ENCODE data around the gene RNF186.
"Not testable (repeated sequence)": the region's sequence is repeated elsewhere in the genome, so short reads cannot be mapped to it uniquely, and the experiment has no call there.

Gene RNF186

GRCh38 chr1:19824036-19824435, 9.0 kb upstream of the RNF186 start:
- DNase-seq = no peak

- DNase-seq = no peak
These were observed 4.6 kb upstream of the RNF186 start for GRCh38 chr1:19819701-19820100.

- no peak for DNase-seq
These were observed 3.2 kb upstream of the RNF186 start for GRCh38 chr1:19818324-19818723.

DNA sequence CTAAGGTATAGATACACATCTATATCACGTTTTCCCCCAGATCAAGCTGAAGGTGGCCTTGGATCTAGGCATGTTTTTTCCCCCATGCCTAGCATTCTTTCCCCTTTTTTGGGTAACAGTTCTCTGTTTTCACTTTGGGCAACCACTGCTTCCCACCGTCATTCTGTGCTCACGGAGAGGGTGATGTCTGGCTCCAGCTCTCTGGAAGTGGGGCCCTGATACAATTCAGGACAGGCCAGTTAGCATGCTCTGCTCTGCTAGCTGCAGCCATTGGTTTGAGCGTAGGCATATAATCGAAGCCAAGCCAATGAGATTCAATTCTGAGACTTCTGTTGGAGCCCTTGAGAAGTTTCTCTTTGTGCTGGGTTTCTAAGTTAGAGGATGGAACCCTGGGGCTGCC, 2.1 kb upstream of the RNF186 start:
- no peak for DNase-seq

GRCh38 chr1:19816737-19817086, 1.6 kb upstream of the RNF186 start:
- not testable (repeated sequence) for DNase-seq

DNA sequence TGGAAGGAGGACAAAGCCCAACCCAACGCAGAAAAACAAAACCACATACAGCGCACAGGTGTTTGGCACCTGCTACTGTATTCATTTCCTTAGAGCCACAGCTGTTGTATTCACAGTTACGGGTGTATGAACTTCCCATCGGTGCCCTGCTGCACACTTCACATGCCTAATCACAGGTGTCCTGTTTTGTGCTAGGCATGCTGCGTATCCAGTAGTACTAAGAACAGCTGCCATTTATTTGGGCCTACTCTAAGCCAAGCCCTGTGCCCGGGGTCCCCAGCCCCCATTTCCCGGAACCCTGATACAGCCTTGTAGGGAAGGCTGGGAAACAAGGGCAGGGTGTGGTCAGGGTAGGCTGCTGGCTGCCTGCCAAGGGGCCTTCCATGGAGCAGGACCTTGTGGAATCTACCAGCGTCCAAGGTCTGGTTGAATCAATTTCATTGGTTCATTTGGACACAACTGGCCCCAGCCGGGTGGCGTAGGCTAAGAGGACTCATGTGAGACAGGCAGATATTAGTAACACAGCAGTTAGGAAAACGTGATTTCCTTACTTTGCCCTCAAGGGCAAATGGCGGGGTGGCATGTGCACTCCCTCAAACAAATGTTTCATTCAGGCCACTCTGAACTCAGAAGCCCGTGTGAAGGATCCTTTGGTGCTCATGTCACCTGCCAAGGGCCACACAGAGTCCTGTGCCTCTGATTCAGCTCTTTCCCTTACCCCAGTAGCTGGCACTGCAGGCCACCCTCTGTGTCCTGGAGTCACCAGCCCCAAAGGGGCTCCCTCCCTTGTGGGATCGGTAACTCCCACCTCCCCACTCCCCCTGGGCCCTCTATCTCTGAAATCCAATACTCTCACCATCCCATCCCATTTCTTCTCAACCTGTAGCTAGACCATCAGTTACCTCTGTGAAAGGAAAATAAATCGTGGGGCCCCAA, 986 bp upstream of the RNF186 start:
- DNase-seq = no peak

DNA sequence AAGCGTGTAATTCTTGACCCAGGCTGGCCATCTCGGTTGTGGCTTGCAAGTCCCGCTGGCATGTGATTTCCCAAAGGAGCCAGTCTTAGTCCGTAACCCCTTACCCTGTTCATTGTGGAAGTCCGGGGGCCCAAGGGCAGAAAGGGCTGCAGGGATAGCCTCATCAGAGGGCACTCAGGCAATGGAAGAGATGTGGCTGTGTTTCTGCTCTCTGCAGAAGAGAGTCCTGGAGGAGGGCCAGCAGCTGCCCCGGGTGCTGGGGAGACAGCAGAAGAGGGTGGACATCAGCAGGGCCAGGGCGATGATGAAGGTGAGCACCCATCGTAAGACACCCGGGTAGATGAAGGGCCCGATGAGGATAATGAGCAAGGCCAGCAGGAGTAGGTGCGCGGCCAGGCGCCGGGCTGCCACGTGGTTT, 830 bp downstream of the RNF186 start:
- no peak for DNase-seq

- no peak for DNase-seq
These were observed 1.5 kb downstream of the RNF186 start for GRCh38 chr1:19813643-19813960.

GRCh38 chr1:19812875-19813642, 2.0 kb downstream of the RNF186 start:
- DNase-seq = no peak

- DNase-seq = peak; percentile 28
These were observed 3.8 kb downstream of the RNF186 start for GRCh38 chr1:19811206-19811851.

- no peak for DNase-seq
These were observed 5.9 kb downstream of the RNF186 start for GRCh38 chr1:19809044-19809750.

DNA sequence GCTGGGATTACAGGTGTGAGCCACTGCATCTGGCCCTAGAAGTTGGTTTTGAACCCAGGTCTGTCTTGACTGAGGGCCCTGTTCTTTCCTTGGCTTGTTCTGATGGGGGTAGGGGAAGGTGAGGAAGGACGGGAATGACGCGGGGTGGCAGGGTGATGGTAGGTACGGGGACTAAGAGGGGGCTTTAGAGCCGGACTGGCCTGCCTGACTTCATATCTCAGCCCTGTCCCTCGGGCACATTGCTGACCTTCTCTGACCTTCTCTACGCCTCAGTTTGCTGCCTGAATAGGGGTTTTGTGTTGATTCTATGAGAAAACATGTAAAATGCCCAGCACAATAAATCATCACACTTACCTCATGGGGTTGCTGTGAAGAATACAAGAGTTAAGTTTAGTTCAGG, 6.7 kb downstream of the RNF186 start:
- no peak for DNase-seq

DNA sequence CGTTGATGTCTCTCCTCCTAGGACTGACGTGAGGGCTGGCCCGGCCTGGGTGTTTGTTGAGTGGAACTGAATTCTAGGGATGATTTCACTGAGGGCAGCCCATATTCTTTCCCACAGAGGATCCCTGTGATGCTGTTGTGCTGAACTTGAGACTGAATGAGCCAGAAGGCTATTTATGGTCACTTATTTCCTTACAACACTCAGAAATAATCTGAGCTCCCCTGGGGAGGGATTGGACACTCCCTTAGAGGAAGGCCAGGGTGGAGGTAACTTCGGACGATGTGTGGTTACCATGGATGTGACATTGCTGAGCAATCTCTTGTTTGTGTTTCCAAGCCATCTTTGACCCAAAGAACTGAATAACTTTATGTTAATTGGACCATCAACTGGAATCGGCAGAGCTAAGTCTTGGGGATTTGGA, 10.2 kb downstream of the RNF186 start:
- DNase-seq = no peak

- DNase-seq = no peak
These were observed 12.8 kb downstream of the RNF186 start for GRCh38 chr1:19802269-19802668.

- DNase-seq = peak; percentile 61
These were observed 14.8 kb downstream of the RNF186 start for GRCh38 chr1:19800076-19800804.

DNA sequence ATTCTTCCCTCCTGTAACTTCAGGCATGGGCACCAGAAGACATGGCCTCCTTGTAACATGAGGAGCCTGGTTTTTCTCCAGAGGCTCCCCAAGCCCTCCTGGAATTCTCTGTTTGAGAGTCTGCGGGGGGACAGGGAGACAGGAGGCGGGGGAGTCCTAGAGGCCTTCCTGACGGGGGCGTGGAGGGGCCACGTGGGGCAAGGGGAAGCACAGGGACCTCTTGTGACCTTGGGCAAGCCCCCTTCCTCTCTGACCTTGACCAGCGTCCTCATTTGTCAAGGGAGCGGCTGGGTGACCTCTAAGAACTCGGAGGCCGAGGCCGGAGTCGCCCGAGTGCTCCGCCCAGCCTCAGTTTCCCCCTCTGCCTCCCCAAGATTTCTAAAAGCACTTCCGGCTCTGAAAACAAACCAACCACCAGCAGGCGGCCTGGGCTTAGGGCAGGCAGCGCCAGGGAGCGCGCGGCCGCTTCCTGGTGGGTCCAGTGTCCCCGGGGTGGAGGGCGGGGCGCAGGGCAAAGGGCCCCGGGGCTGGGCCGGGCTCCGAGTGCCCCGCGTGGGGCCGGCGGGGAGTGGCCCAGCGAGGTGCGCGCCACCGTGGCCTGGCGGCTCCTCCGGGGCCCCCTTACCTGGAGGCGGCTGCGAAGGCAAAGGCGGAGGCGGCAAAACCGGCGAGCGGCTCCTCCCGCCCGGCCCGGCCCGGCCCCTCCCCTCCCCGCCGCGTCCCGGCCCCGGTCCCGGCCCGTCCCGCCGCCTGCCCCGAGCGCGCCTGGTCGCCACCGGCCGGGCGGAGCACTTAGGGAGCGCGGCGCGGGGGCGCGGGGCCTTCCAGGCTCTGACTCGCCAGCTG, 15.6 kb downstream of the RNF186 start, which contains the start of gene TMCO4:
Gene TMCO4, minus strand, starts transcription at position 687 of the 846 bp plus-strand sequence. CDS start 19,158 bp downstream, outside the sequence.
- DNase-seq = peak; percentile 62

- DNase-seq = no peak
These were observed 16.4 kb downstream of the RNF186 start for GRCh38 chr1:19798486-19799229.

GRCh38 chr1:19797827-19798226, 17.3 kb downstream of the RNF186 start:
- no peak for DNase-seq

GRCh38 chr1:19794583-19794982, 20.5 kb downstream of the RNF186 start:
- DNase-seq = no peak

DNA sequence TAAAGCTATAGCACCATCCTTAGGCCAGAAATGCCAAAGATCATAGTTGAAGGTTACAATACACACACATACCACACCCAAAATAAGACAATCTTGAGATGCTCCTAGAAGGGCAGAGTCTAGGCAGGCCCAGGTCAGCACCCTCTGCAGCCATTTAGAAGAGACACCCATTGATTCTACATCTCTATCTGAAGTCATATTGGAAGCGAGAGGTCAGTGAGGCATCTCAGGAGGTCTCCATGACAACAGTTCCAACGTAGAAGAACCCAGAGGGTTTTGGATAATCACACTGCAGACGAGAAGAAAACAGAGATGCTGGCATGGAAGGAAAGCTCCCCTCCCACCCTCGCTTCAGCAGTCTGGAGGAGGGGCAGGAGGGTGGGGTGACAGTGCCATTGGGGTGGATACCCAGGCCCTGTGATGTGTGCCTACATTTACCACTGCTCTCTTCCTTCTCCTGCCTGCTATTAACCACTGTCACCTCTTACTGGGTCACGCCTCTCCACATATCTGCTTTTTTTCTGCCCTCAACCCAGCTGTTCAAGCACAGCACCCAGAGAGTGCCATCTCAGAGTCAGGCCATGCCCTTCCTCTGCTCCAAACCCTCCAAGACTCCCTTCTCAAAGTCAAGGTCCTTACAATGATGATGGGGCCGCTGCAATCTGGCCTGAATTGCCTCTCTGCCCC, 21.6 kb downstream of the RNF186 start:
- DNase-seq = no peak
